ENCODE measurements around the gene UPK3B. TPM values are rescaled to one million over a fixed set of nuclear protein-coding genes. Genes with fewer than 3 reads are reported as not detected.

The UPK3B gene
- total and polyA plus RNA-seq, 10 of the 15 experiments (the other 5 are each of a cell fraction or from before 2014, with no cell fraction given) = 0.16 to 0.72 (median 0.27) TPM; not detected in 5

GRCh38 chr7:76512941-76513816, 2.8 kb downstream of the UPK3B start:
- ATAC-seq (peak; percentile 12; the same call in 2 of the 3 replicates), FAIRE-seq (no peak), DNase-seq (ENCODE audit: low read depth, low spot score) (no peak)
- Histone ChIP-seq H3K9ac (ENCODE audit: control insufficient read depth, insufficient read depth, low read length) (no peak overlapping the region), H3K9me3 (replicated peaks; ENCODE audit: control insufficient read depth, insufficient read depth, low read length) (no peaks in the 10 kb centered on the region), H3K27ac (ENCODE audit: control insufficient read depth, insufficient read depth) (no peak overlapping the region), H2AFZ (ENCODE audit: control insufficient read depth, low read depth, low read length) (no peak overlapping the region), H4K20me1 (ENCODE audit: control insufficient read depth, insufficient read depth) (no peaks in the 10 kb centered on the region), H3K27me3 (replicated peaks in 1 of 2; ENCODE audit: control insufficient read depth in 2 of 2, insufficient read depth in 2 of 2, low read length in 1 of 2) (no peaks in the 10 kb centered on the region), H3K36me3 (ENCODE audit: control insufficient read depth in 2 of 2, insufficient read depth in 2 of 2, low read length in 1 of 2) (no peaks in the 10 kb centered on the region), H3K4me2 (ENCODE audit: control insufficient read depth, insufficient read depth) (no peak overlapping the region), H3K4me3 (no peak overlapping the region), H3K79me2 (ENCODE audit: control insufficient read depth, insufficient read depth, low read length) (no peaks in the 10 kb centered on the region), H3K4me1 (ENCODE audit: control insufficient read depth, insufficient read depth, low read length) (no peaks in the 10 kb centered on the region)
- BruUV-seq (replicated peaks) = no TSS peak
- CTCF ChIA-PET = no interaction called here
- RAD21 ChIA-PET (ENCODE audit: unreplicated experiment) = no interaction called here
- intact Hi-C loops (cut with micrococcal nuclease; ENCODE audit: unreplicated experiment) (no loop called here), in situ Hi-C loops (cut with MboI) (loop anchor here (25.0 kb wide), 1 partner anchor 499 kb away; no protein-coding TSS in a partner anchor)
- SMC1A ChIA-PET (ENCODE audit: uncharacterized antibody, unreplicated experiment) = no interaction called here
- POLR2A ChIA-PET = no interaction called here
- WGBS (ENCODE audit: insufficient coverage, insufficient replicate concordance, low lambda C conversion rate, missing lambda C conversion rate) = 42% methylated on average over 20 of the region's 21 CpGs
- TF ChIP-seq RAD21 (IDR thresholded peaks at IDR 0.05; ENCODE audit: insufficient read depth, low read depth, low read length) (no peak), CTCF (IDR thresholded peaks at IDR 0.05 in 2 of 3, conservative IDR thresholded peaks at IDR 0.05 in 1 of 3; ENCODE audit: control insufficient read depth in 2 of 3, extremely low read depth in 1 of 3, insufficient read depth in 1 of 3, low read depth in 3 of 3, low read length in 3 of 3) (peak in 1 of 3 experiments; percentile 38; a peak in 2 of 6 replicates)

All from GM12878 (cell line).